ENCODE measurements around the gene IKZF5.

Gene IKZF5, protein sequence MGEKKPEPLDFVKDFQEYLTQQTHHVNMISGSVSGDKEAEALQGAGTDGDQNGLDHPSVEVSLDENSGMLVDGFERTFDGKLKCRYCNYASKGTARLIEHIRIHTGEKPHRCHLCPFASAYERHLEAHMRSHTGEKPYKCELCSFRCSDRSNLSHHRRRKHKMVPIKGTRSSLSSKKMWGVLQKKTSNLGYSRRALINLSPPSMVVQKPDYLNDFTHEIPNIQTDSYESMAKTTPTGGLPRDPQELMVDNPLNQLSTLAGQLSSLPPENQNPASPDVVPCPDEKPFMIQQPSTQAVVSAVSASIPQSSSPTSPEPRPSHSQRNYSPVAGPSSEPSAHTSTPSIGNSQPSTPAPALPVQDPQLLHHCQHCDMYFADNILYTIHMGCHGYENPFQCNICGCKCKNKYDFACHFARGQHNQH

DNA sequence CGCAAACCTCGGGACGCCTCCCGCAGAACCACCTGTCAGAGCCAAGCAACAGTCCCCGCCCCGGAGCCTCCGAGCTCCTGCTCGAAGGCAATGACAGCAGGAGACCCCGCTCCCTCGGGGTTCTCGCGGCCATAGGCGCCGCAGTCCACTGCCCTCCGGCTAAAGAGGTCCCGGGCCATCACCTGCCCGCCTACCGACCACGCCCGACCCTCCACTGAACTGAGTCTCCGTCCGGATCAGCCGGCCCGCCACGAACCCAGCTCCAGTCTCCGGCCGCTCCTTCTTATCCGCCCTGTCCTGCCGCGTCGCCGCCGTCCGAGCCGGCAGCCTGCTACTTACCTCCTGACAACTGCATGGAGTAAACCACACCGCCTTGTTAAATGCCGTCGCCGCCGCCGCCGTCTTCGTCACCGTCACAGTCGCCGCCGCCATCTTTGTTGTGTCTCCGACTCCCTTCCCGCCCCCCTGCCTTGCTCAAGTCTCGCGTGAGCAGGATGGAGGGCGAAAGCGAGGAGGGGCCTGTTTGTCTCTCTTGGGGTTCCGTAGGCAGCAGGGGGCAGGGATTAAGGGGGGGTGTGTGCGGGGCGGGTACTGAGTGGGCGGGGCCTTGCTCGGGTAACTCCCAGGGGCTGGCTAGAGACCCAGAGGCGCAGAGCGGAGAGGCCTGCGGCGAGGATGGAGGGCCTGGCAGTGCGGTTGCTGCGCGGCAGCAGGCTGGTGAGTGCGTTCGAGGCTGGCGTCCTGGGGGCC, at the start of gene IKZF5, which contains the start of gene ACADSB:
TSS of gene IKZF5 (minus strand) at position 441 of the 750 bp plus-strand sequence. CDS start 10,170 bp downstream, outside the sequence.
TSS of gene ACADSB (plus strand) at position 652 of the 750 bp plus-strand sequence. CDS start at position 676, 24 bp downstream.
- DNase-seq: peak; percentile 83

DNA sequence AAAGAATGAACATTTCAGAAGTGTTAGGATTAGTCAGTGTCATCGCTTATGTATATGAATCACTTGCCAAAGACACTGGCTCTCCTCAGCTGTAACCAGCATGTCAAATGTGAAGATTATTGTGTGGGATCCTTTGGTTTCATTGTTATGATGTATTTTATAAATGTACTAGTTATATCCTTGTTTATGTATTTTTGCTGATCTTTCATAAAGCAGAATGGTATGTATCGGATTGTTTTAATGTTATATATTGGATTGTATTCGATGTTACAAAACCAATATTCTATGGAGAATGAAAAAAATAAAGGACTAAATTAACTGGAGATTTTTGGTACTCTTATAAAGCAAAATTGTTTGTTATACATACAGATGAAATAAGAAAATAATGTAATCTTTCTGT, 49.4 kb upstream of the IKZF5 start:
- no peak for DNase-seq

DNA sequence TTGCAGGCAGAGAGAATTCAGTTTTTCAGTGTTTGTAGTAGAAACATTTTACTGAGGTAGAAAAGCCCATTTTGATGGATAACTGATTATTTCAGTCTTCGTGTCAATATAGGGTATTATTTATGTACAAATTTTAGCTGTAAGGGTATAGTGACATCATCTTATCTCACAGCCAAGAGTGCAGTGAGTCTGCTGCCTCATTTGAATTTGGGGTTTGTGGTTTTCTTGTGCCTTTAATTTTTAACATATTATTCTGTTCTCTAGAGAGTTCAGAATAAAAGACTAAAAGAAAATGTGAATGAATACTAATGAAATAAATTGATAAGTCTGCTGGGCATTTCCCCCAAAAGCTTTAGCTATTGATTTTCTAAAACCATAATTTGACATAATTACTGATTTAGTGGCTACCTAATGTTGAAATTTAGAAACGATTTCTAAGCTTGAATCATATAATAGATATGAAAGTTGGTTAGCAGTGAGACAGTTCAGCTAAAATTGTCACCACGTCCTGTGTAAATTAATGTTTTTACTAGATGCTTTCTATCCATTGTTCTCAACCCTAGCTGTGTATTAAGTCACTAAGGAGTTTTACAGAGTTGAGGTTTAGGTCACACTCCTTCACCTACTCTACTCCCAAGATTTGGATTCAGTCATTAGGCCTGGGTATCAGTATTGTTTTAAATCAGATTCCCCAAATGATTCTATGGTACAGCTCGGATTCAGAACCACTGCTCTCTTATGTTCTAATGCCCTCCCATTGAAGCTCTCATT, 37.6 kb upstream of the IKZF5 start:
- no peak for DNase-seq

DNA sequence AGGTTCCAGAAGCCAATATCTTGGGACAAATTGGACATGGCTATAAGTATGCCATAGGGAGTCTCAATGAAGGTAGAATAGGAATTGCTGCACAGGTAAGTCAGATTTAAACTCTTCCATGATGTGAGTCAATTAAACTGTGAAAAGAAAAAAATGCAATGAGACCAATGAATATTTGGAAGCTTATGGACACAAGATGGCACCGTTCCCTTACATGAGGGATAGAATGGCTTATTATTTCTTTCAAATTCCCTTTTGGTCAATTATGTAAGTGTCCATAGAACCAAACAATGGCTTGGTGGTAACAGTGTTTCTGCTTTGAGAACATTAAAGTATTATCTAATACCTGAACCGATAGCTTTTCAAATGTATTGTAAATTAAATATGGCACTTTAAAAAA, 35.8 kb upstream of the IKZF5 start:
- DNase-seq: no peak

DNA sequence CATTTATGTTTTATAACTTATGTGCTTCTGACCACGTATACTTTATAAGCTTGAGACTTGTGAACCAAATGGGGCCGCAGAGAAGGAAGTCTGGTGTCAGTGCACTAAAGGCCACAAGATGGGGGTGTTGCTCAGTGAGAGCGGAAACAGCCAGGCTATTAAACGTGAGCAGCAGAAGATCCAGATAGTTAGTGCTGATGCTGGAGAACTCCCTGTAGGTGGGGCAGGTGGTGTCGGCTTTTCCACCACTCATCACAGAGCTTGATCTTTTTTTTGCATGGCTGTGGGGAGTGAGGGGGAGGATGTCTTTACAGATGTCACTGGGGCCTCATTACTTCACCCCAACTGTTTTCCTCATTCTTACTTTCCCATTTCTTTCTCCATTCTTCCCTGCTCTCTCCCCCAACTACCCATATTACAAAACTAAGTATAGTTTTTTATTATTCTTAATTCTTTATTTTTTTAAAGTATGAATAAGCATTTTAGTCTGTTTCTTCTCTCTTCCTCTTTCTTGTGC, 34.9 kb upstream of the IKZF5 start:
- DNase-seq: no peak

DNA sequence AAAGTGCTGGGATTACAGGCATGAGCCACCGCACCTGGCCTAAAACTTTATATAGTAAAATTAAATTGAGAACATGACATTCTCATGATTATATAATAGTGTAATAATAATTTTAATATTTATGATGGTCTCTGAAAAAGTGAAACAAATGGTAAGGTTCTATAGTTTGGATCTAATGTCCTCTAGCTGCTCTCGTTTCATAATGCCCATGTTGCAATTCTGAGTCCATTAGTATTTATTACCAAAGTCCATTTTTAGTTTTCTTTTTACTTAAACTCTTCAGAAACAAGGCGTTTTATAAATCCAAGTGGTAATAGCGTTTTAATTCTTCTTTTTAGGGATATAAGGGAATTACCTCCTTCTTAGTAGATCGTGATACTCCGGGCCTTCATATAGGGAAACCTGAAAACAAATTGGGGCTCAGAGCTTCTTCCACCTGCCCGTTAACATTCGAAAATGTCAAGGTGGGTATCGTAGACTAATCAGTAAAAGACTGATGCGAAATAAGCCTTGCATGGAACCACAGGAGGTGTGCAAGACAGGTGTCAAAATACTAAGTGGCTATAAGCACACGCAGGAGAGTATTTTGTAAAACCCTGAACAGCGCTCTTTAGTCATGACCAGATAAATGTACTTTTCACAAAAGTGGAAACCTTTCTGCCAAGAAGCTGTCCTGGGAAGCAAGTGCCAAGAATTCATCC, 34.3 kb upstream of the IKZF5 start:
- no peak for DNase-seq

DNA sequence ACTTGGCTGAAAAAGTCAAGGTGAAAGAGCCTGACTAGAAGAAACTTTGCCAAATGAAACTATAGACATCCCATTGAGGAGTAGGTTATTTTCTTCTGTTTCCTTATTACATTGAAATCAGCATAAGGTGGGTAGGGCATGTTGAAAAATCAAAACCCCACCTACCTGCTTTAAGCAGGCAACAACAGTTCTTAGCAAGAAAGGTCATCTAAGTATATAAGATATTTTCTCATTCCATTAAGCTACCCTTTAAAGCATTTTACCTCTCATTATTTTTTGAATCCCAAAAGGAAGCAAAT, 31.0 kb upstream of the IKZF5 start:
- DNase-seq: no peak

DNA sequence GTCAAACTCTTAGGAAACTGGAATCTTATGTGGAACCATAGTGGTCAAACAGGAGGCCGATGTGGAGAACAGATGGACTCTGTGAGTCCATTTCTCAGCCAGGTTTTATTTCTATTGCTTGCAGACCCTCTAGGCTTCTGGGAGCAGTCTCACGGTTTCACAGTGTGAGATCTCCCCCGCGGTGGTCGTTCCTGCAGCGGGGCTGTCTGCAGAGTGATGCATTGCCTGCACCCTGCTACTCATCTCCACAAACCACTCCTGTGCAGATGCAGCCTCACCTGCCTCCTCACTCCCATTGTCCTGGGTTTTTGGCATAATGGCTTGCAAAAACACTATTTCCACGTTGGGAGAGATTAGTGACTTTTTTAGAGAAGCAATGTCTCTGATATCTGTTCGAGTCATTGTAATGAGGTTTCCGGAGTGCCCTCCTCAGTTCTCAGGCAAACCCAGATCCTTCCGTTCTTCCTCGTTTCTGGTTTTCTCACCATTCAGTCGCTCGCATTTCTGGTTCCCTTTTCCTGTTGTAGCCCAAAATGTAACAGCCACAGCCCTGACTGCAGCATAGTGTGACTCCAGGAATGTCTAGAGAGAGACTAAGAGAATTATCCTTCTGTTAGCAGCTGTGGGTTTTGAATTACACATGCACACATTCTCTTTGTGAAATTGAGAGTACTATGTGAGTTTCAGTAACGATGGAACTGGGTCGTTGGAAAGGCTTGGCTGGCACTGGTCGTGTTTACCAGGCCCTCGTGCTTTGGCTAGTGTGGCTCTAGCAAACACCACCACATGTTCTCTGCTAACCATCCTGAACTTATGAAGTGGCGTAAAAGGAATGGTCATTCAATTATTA, 30.4 kb upstream of the IKZF5 start:
- DNase-seq: no peak

DNA sequence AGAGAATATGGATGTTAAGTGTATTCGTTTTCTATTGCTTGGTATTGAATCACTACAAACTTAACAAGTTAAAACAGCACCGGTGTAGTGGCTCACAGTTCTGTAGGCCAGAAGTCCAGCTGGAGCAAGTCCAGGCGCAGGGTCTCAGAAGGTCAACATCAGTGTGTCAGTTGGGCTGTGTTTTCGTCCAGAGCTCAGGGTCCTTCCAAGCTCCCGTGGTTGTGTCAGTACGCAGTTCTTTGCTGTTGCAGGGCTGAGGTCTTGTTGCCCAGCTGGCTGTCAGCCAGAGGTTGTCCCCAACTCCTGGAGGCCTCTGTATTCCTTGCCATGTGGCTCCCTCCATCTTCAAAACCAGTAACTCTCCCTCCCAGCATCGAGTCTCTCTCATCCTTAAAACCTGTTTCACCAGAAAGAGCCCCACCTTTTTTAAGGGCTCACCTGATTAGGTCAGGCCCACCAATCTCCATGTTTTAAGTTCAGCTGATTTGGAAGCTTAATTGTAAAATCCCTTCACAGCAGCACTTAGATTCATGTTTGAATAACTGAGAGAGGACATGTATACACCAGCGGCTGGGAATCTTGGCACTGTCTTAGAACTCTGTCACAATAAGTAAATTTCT, 27.0 kb upstream of the IKZF5 start:
- DNase-seq: no peak

DNA sequence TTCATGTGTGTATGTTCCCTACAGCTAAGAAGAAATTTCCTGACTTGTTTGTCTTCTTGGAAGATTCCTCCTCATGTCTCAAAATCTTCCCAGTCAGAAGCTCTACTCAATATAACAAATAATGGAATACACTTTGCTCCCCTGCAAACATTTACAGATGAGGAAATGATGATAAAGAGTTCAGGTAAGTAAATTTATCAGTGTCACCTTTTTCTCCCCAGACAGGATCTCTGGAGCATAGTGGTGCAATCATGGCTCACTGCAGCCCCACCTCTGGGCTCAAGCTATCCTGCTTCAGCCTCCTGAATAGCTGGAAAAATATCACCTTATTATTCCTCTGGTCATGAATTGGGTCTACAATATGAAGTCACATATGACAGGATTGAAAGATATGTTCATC, 25.7 kb upstream of the IKZF5 start:
- DNase-seq: no peak

DNA sequence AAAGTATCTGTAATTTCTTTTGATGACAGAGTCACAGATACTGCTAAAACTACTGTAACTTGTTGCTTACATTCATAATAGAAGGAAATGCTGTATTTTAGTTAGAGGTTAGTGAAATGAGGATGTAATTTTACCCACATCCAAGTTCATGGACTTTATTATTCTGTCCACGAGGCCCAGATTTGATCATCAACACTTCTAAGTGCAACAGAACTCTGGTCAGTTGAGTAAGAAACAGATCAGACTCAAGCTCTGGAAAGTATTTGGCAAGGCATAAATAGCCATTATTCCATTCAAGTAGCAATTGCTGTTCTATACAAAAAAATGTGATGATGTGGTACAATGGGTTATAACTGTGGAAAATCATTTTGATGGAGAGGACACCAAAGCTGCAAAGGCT, 22.5 kb upstream of the IKZF5 start:
- DNase-seq: no peak

DNA sequence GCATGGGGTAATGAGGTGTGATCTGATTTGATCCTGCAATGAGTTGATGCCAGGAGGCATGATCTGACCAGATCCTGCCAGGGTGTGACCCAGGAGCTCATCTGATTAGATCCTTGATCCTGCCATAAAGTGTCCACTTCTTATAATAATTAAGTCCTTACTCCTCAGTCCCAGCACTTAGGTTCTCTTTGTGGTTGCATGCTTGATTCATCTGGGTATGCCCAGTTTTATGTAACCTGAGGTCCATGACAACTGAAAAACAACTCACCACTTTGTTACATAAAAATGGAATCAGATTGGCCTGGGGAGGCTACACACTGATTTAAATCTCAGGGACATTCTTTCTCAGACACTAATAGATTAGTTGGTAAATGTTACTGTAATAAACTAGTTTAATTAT, 19.3 kb upstream of the IKZF5 start:
- no peak for DNase-seq

DNA sequence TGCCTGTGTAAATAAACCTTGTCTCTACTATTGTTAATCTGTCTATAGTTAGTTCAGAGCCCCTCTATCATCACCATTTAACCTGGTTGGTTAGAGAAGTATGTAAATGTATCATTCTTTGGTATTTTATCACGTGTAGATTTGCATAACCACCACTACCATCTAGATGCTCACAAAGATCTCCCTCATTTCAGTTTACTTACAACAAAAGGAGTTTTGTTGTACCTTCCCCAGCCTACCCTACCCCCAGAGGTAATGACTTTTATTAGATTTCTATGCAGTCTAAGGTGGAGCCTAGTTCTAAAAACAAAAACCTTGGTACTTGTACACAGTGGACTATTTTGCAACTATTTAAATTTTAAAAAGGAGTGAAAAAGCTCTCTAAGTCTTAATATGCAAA, 17.7 kb upstream of the IKZF5 start:
- DNase-seq: no peak

DNA sequence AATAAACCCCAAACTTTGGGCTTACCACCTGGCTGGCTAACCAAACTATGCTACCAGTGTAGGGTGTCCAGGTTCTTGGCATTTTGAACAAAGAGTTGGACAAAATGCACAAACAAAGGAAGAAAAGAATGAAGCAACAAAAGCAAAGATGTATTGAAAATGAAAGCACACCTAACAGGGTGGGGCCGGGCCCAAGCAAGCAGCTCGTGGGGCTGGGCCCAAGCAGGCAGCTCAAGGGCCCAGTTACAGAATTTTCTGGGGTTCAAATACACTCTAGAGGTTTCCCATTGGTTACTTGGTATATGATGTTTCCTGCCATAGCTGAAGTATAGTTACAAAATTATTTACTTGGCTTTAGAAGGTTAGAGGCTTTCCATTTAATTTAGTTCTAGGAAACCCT, 15.9 kb upstream of the IKZF5 start:
- no peak for DNase-seq

DNA sequence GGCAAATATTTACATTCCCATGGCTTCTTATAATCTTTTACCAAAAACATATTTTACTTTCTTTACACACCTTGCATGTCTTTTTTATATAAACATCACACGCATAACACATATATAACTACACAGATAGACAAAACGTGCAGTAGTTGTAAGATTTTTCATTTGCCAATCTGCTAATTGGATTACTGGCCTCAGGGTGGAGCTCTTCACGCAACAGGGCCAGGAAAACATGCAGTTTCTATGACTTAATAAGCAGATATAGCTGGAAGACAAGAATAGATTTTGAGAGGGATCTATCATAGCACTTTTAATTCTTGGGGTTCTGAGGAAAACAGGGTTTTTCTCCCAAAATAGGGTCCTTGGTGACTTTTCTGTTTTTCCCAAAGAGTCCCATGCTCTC, 12.9 kb upstream of the IKZF5 start:
- DNase-seq: no peak

DNA sequence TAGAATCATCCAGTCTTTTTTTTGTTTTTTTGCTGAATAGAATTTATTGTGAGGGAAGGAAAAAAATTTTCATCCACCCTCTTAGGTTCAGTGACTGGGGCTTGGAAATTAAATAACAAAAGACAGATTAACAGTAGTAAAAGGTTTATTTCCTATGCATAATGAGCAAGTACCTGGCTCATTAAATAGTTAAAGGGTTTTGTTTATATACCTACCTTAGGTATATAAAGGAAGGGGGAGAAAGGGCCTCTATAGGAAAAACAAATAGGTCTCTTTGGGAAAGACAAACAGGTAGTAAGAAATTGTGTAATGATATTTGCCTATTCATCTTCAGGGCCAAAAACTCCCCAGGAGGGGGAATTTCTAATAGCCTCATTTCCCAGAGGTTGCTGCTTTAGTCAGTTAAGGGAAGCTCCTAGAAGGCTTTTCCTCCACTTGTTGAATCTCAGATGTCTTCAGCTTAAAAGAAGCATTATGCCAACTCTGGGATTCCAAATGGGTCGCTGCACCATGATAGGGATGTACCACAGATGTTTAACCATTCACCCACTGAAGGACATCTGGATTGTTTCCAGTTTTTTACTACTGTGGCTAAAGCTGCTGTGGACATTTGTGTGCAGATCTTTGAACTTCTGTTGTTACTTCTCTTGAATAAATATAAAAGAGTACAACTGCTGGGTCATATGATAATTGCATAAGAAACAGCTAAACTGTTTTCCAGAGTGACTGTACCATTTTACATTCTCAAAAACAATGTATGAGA, 11.5 kb upstream of the IKZF5 start:
- DNase-seq: no peak

DNA sequence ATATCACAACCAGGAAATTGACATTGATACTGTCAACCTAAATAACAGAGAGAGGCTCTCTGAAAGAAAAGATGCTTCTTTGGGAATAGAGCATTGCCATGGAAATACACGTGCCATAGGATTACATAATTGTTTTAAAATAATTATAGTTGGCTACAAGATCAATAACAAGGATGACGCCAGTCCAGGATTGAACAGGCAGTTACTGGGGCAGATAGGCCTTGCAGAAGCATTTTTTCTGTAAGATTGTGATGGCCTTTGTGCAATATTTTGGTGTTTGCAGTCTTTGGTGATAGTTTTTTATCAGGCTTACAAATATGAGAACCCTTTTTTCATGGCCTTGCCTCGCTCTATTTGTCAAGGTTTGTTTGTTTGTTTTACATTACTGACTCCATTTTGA, 10.7 kb upstream of the IKZF5 start:
- DNase-seq: no peak

DNA sequence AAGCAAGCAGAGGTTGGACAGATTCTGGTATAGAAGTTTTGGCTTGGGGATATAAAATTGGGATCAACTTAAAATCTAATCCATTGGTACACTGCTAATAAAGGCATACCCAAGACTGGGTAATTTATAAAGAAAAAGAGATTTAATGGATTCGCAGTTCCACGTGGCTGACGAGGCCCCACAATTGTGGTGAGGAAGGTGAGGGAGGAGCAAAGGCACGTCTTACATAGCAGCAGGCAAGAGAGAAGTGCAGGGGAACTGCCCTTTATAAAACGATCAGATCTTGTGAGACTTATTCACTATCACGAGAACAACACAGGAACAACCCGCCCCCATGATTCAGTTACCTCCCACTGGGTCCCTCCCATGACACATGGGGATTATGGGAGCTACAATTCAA, 9.9 kb upstream of the IKZF5 start:
- no peak for DNase-seq

DNA sequence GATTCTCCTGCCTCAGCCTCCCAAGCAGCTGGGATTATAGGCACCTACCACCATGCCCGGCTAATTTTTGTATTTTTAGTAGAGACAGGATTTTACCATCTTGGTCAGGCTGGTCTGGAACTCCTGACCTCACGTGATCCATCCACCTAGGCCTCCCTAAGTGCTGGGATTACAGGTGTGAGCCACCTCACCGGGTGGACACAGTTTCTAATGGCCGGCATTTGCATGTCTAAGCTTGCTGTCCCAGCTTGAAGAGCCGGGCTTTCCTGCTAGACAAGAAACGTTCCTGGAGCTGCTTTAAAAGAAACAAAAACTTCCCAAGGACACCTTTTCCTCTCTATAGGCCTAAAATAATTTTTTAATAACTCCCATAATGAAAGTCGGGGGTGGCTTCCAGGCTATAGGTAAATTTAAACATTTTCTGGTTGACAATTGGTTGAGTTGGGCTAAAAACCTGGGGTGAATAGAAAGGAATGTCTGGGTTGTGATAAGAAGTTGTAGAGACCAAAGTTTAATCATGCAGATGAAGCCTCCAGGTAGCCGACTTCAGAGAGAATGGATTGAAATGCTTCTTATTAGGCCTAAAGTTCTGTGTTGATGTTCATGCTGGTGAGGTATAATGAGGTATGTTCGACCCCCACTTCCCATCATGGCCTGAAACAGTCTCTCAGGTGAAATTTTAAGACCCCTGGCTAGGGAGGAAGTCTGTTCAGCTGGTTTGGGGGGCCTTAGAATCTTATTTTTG, 9.0 kb upstream of the IKZF5 start:
- DNase-seq: no peak

DNA sequence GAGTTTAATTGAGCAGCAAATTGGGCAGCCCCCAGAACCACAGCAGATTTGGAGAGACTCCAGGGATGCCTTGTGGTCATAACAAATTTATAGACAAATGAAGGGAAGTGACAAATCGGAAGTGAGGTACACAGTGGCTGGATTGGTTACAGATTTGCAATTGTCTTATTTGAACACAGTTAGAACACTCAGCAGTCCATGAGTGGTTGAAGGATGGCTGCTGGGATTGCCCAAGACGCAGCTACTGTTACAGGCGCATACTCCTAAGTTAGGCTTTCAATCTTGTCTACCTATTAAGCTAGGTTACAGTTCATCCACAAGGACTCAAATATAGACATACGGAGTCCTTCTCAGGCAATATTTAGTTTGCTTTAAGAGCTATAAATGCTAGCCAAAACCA, 7.6 kb upstream of the IKZF5 start:
- DNase-seq: no peak
